WTC11 (cell line): ENCODE measurements around the gene HNRNPL.

Experiments used
- ATF1 ChIP-seq: sonication (generic); formaldehyde crosslinking; IDR thresholded peaks from 2 replicates; pipeline ENCODE4 v1.8.1; 2023; ENCODE audit warnings: mild to moderate bottlenecking, moderate library complexity, missing genetic modification reagents
- IRF2 ChIP-seq: sonication (generic); formaldehyde crosslinking; IDR thresholded peaks from 2 replicates; pipeline ENCODE4 v1.8.0; 2022; ENCODE audit warnings: low read depth, missing genetic modification reagents, borderline replicate concordance
- NFE2L1 ChIP-seq: sonication (generic); formaldehyde crosslinking; IDR thresholded peaks from 2 replicates; pipeline ENCODE4 v1.8.1; 2023; ENCODE audit warnings: missing genetic modification reagents
- SP1 ChIP-seq: sonication (generic); formaldehyde crosslinking; conservative IDR thresholded peaks from 2 replicates; pipeline ENCODE4 v1.8.1; 2022; ENCODE audit warnings: missing genetic modification reagents
- TF ChIP-seq, protein P1 (sequence below): fragments of 200-600 bp; IDR thresholded peaks from 2 replicates; pipeline ENCODE4 v1.8.0; 2022; ENCODE audit warnings: antibody characterized with exemption
- TF ChIP-seq, protein P2 (sequence below): sonication (generic); formaldehyde crosslinking; IDR thresholded peaks from 2 replicates; pipeline ENCODE4 v1.8.1; 2023; ENCODE audit warnings: mild to moderate bottlenecking, missing genetic modification reagents

DNA sequence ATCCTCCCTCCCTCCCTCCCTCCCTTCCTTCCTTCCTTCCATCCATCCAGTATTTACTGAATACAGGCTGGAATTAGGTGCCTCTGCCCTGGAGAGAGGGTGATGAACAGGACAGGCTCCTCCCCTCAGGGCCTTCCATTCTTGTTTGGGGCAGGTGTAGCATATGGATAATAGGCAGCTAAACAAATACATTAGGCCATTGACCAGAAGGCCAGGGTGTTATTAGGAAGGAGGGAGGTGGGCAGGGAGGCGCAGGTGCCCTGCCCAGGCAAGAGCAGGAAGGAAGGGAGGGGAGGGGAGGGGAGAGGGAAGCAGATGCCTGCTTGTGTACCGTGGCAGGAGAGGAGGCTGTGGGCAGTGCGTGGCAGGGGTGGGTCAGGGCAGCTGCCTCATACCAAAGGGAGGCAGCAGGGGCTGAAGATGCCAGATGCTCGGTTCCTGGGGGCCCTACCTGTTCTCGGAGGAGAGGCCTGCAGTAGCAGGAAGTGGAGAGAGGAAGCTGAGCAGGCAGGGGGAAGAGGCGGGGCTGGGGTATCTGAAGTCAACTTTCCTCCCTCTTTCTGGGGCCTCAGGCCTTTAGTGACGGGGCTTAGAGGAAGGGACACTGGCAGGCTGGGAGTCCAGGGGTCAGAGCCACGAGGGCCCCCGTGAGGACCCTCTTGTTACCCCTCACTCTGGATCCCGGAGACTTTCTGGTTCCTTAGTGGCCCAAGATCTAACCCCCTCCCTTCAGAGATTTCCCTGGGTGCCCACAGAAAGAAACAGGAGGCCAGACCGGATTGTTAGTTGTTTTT lies 28.2 kb upstream of the HNRNPL start, which contains the start of gene RINL:
- TF ChIP-seq, protein P1, sequence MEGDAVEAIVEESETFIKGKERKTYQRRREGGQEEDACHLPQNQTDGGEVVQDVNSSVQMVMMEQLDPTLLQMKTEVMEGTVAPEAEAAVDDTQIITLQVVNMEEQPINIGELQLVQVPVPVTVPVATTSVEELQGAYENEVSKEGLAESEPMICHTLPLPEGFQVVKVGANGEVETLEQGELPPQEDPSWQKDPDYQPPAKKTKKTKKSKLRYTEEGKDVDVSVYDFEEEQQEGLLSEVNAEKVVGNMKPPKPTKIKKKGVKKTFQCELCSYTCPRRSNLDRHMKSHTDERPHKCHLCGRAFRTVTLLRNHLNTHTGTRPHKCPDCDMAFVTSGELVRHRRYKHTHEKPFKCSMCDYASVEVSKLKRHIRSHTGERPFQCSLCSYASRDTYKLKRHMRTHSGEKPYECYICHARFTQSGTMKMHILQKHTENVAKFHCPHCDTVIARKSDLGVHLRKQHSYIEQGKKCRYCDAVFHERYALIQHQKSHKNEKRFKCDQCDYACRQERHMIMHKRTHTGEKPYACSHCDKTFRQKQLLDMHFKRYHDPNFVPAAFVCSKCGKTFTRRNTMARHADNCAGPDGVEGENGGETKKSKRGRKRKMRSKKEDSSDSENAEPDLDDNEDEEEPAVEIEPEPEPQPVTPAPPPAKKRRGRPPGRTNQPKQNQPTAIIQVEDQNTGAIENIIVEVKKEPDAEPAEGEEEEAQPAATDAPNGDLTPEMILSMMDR: no peak
- TF ChIP-seq IRF2 (CRISPR knock-in tag) (no peak), ATF1 (CRISPR knock-in tag) (no peak), NFE2L1 (CRISPR knock-in tag) (no peak), SP1 (CRISPR knock-in tag) (no peak)
- TF ChIP-seq, protein P2, sequence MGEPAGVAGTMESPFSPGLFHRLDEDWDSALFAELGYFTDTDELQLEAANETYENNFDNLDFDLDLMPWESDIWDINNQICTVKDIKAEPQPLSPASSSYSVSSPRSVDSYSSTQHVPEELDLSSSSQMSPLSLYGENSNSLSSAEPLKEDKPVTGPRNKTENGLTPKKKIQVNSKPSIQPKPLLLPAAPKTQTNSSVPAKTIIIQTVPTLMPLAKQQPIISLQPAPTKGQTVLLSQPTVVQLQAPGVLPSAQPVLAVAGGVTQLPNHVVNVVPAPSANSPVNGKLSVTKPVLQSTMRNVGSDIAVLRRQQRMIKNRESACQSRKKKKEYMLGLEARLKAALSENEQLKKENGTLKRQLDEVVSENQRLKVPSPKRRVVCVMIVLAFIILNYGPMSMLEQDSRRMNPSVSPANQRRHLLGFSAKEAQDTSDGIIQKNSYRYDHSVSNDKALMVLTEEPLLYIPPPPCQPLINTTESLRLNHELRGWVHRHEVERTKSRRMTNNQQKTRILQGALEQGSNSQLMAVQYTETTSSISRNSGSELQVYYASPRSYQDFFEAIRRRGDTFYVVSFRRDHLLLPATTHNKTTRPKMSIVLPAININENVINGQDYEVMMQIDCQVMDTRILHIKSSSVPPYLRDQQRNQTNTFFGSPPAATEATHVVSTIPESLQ (CRISPR knock-in tag): no peak
